ENCODE results near the gene GNE. TPM values are rescaled to one million over a fixed set of nuclear protein-coding genes. Genes with fewer than 3 reads are reported as not detected.

GNE gene
- polyA plus RNA-seq, 3 donors: 4.1 to 5.0 (median 4.5) TPM

DNA sequence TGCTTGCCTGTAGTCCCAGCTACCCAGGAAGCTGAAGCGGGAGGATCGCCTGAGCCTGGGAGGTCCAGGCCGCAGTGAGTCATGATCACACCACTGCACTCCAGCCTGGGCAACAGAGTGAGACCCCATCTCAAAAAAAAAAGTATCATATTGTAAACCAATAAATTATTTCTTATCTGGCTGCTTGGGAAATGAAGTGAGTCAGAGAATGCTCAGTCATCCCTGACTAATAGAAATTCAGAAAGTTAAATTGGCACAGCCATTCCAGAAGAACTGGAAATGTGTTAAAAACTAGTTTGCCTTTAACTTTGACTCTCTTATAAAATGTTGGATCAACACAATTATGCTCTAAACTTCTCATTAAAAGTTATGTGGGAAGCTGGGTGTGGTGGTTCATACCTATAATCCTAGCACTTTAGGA, 9.8 kb upstream of the GNE start:
- no peaks in the 10 kb centered on the region for H3K79me2 ChIP-seq (ENCODE audit: insufficient read depth, low read length)
- Mint-ChIP-seq H3K4me1 (no peaks in the 10 kb centered on the region), H3K27me3 (ENCODE audit: low read depth in 3 of 3) (peaks cover 0 to 3% (median 0%) of the 10 kb centered on the region in 3 donors), H3K4me3 (no peak overlapping the region), H3K36me3 (peaks cover 2 to 3% of the 10 kb centered on the region in 2 donors), H3K9me3 (peaks cover 0 to 2% (median 0%) of the 10 kb centered on the region in 7 donors), H3K27ac (peak overlapping the region in 2 of 7 donors; percentile 13 to 45)
- H3K4me1 ChIP-seq (ENCODE audit: control insufficient read depth in 1 of 2, insufficient read depth in 2 of 2, low read length in 2 of 2): no peaks in the 10 kb centered on the region
- no peaks in the 10 kb centered on the region for H4K20me1 ChIP-seq (ENCODE audit: insufficient read depth, low read length)
- no peaks in the 10 kb centered on the region for H3K9me3 ChIP-seq (replicated peaks in 1 of 2; ENCODE audit: control insufficient read depth in 1 of 2, insufficient read depth in 1 of 2, low read length in 2 of 2)
- H3K4me2 ChIP-seq (replicated peaks; ENCODE audit: extremely low read depth, low read length, poor library complexity, severe bottlenecking): no peak overlapping the region
- H3K9ac ChIP-seq (ENCODE audit: insufficient read depth, low read length, poor library complexity, severe bottlenecking): no peak overlapping the region
- TF ChIP-seq, protein P1, sequence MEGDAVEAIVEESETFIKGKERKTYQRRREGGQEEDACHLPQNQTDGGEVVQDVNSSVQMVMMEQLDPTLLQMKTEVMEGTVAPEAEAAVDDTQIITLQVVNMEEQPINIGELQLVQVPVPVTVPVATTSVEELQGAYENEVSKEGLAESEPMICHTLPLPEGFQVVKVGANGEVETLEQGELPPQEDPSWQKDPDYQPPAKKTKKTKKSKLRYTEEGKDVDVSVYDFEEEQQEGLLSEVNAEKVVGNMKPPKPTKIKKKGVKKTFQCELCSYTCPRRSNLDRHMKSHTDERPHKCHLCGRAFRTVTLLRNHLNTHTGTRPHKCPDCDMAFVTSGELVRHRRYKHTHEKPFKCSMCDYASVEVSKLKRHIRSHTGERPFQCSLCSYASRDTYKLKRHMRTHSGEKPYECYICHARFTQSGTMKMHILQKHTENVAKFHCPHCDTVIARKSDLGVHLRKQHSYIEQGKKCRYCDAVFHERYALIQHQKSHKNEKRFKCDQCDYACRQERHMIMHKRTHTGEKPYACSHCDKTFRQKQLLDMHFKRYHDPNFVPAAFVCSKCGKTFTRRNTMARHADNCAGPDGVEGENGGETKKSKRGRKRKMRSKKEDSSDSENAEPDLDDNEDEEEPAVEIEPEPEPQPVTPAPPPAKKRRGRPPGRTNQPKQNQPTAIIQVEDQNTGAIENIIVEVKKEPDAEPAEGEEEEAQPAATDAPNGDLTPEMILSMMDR (IDR thresholded peaks at IDR 0.05): no peak
- no peaks in the 10 kb centered on the region for H3K36me3 ChIP-seq (replicated peaks in 1 of 2; ENCODE audit: control insufficient read depth in 1 of 2, insufficient read depth in 2 of 2, low read length in 2 of 2)
- intact Hi-C loops (cut with micrococcal nuclease): no loop called here
- no peak overlapping the region for H3K27ac ChIP-seq (ENCODE audit: low read depth in 1 of 2, low read length in 2 of 2)
- H3K4me3 ChIP-seq (replicated peaks in 1 of 3; ENCODE audit: low read depth in 2 of 3, low read length in 3 of 3): no peak overlapping the region
- no CpG with 5 or more reads among the region's 3 CpGs for WGBS (ENCODE audit: insufficient coverage)
- no peaks in the 10 kb centered on the region for H3K27me3 ChIP-seq (ENCODE audit: control insufficient read depth in 2 of 2, insufficient read depth in 2 of 2, low read length in 2 of 2)
- H2AFZ ChIP-seq (ENCODE audit: insufficient read depth, low read depth, low read length, poor library complexity, severe bottlenecking): no peak overlapping the region
- DNase-seq: no peak

DNA sequence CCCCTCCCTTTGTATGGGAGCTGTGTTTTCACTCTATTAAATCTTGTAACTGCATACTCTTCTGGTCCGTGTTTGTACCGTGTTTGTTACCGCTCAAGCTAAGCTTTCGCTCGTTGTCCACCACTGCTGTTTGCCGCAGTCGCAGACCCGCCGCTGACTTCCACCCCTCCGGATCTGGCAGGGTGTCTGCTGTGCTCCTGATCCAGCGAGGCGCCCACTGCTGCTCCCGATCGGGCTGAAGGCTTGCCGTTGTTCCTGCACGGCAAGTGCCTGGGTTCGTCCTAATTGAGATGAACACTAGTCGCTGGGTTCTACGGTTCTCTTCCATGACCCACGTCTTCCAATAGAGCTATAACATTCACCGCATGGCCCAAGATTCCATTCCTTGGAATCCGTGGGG, 6.6 kb upstream of the GNE start:
- Mint-ChIP-seq H3K36me3 (peaks cover 2 to 3% of the 10 kb centered on the region in 2 donors), H3K4me3 (no peak overlapping the region), H3K9me3 (peaks cover 0 to 4% (median 0%) of the 10 kb centered on the region in 7 donors), H3K27ac (no peak overlapping the region), H3K4me1 (no peaks in the 10 kb centered on the region), H3K27me3 (ENCODE audit: low read depth in 3 of 3) (peaks cover 0 to 3% (median 0%) of the 10 kb centered on the region in 3 donors)
- Histone ChIP-seq H3K79me2 (ENCODE audit: insufficient read depth, low read length) (no peaks in the 10 kb centered on the region), H4K20me1 (ENCODE audit: insufficient read depth, low read length) (no peaks in the 10 kb centered on the region), H3K4me3 (replicated peaks in 1 of 3; ENCODE audit: low read depth in 2 of 3, low read length in 3 of 3) (no peak overlapping the region), H3K4me1 (ENCODE audit: control insufficient read depth in 1 of 2, insufficient read depth in 2 of 2, low read length in 2 of 2) (no peaks in the 10 kb centered on the region), H2AFZ (ENCODE audit: insufficient read depth, low read depth, low read length, poor library complexity, severe bottlenecking) (no peak overlapping the region), H3K36me3 (replicated peaks in 1 of 2; ENCODE audit: control insufficient read depth in 1 of 2, insufficient read depth in 2 of 2, low read length in 2 of 2) (no peaks in the 10 kb centered on the region), H3K27me3 (ENCODE audit: control insufficient read depth in 2 of 2, insufficient read depth in 2 of 2, low read length in 2 of 2) (no peaks in the 10 kb centered on the region), H3K9ac (ENCODE audit: insufficient read depth, low read length, poor library complexity, severe bottlenecking) (no peak overlapping the region), H3K9me3 (replicated peaks in 1 of 2; ENCODE audit: control insufficient read depth in 1 of 2, insufficient read depth in 1 of 2, low read length in 2 of 2) (no peaks in the 10 kb centered on the region), H3K27ac (ENCODE audit: low read depth in 1 of 2, low read length in 2 of 2) (no peak overlapping the region), H3K4me2 (replicated peaks; ENCODE audit: extremely low read depth, low read length, poor library complexity, severe bottlenecking) (no peak overlapping the region)
- TF ChIP-seq, protein P1 (IDR thresholded peaks at IDR 0.05): no peak
- no peak for DNase-seq
- intact Hi-C loops (cut with micrococcal nuclease): no loop called here
- 99% methylated on average over 22 of the region's 22 CpGs for WGBS (ENCODE audit: insufficient coverage)

Data from CD14-positive monocyte (primary cell).